ENCODE results near the gene RAPGEF6.
A peak's percentile ranks its signal among the peaks of the same experiment; 100 is the strongest.

The RAPGEF6 gene, protein sequence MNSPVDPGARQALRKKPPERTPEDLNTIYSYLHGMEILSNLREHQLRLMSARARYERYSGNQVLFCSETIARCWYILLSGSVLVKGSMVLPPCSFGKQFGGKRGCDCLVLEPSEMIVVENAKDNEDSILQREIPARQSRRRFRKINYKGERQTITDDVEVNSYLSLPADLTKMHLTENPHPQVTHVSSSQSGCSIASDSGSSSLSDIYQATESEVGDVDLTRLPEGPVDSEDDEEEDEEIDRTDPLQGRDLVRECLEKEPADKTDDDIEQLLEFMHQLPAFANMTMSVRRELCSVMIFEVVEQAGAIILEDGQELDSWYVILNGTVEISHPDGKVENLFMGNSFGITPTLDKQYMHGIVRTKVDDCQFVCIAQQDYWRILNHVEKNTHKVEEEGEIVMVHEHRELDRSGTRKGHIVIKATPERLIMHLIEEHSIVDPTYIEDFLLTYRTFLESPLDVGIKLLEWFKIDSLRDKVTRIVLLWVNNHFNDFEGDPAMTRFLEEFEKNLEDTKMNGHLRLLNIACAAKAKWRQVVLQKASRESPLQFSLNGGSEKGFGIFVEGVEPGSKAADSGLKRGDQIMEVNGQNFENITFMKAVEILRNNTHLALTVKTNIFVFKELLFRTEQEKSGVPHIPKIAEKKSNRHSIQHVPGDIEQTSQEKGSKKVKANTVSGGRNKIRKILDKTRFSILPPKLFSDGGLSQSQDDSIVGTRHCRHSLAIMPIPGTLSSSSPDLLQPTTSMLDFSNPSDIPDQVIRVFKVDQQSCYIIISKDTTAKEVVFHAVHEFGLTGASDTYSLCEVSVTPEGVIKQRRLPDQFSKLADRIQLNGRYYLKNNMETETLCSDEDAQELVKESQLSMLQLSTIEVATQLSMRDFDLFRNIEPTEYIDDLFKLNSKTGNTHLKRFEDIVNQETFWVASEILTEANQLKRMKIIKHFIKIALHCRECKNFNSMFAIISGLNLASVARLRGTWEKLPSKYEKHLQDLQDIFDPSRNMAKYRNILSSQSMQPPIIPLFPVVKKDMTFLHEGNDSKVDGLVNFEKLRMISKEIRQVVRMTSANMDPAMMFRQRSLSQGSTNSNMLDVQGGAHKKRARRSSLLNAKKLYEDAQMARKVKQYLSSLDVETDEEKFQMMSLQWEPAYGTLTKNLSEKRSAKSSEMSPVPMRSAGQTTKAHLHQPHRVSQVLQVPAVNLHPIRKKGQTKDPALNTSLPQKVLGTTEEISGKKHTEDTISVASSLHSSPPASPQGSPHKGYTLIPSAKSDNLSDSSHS (N-terminal part only)

DNA sequence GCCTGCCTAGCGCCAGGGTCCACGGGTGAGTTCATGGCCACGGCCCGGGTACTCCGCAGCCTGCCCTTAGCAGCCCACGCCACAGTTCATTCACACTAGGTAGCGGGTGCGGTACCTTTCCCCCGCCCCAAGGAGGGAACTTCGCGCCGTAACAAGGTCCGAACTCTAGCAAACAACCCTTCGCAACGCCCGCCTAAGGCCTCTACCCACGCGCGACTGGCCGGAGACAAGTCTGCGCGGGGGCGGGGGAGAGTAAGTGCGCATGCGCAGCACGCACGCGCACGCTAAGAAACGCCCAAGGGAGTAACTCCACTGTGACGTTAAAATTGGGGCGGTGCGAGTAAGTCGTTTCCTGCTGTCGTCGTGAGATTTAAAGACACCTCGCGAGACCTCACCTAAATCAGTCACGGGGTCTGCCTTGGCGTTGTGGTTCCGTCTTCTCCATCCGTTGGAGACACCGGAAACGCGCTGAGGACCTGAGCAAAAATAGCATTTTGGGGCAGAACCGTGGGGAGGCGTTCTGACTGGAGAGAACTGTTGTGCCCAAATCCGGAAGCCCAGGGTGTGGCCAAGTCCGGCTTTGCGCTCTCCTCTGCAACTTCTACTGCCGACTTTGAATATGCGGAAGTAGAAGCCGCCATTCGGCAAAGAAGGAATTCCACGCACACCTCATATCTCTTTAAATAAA lies at the start of gene RAPGEF6:
TSS of gene RAPGEF6 (minus strand) at position 234 of the 688 bp plus-strand sequence. CDS start at position 35, 199 bp downstream.
- peak; percentile 91 for DNase-seq
- Mint-ChIP-seq H3K27me3 (ENCODE audit: low read depth, poor library complexity) (no peaks in the 10 kb centered on the region), H3K4me1 (peaks cover 18% of the 10 kb centered on the region), H3K27ac (peak within 1 kb of the TSS; percentile 99), H3K4me3 (peak within 1 kb of the TSS; percentile 97), H3K36me3 (ENCODE audit: low read depth) (no peaks in the 10 kb centered on the region), H3K9me3 (no peaks in the 10 kb centered on the region)
- TF ChIP-seq, protein P1, sequence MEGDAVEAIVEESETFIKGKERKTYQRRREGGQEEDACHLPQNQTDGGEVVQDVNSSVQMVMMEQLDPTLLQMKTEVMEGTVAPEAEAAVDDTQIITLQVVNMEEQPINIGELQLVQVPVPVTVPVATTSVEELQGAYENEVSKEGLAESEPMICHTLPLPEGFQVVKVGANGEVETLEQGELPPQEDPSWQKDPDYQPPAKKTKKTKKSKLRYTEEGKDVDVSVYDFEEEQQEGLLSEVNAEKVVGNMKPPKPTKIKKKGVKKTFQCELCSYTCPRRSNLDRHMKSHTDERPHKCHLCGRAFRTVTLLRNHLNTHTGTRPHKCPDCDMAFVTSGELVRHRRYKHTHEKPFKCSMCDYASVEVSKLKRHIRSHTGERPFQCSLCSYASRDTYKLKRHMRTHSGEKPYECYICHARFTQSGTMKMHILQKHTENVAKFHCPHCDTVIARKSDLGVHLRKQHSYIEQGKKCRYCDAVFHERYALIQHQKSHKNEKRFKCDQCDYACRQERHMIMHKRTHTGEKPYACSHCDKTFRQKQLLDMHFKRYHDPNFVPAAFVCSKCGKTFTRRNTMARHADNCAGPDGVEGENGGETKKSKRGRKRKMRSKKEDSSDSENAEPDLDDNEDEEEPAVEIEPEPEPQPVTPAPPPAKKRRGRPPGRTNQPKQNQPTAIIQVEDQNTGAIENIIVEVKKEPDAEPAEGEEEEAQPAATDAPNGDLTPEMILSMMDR (IDR thresholded peaks at IDR 0.05): no peak

DNA sequence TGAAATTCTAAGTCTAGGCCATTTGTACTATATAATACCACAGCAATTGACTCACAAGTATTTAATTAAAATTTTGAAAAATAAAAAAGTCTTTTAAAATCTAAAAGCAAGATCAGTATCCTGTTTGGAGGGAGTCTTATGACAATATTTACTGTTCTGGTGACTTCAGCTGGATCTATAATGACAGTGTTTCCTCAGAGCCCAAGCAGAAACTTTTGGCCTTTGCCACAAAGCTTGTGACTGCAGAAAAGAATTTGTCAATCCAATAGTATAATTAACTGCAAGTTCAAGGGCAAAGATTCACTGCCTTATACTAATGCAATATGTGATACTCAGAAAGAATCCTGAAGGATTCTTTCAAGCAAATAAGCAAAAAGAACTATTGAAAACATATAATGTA lies 49.6 kb upstream of the RAPGEF6 start:
- Mint-ChIP-seq H3K36me3 (ENCODE audit: low read depth) (peaks cover 37% of the 10 kb centered on the region), H3K4me1 (no peaks in the 10 kb centered on the region), H3K27me3 (ENCODE audit: low read depth, poor library complexity) (no peaks in the 10 kb centered on the region), H3K9me3 (no peaks in the 10 kb centered on the region), H3K27ac (no peak overlapping the region), H3K4me3 (no peak overlapping the region)
- DNase-seq: no peak
- TF ChIP-seq, protein P1 (IDR thresholded peaks at IDR 0.05): no peak

DNA sequence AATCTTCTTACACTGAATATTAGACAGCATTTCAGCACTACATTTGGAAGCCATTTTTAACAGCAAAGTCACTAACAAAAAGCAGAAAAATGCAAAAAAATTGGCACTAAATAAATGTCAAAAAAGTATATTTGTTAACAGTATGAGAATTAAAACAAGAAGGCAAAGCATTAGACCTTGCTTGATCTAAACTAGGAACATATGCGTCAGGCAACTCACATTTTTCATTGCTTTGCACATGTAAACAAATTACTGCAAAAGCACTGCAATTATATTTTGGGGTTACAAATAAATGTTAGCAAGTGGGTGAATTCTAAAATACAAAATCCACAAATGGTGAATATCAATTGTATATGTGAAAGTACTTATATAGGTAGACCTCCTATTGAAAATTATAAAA lies 49.0 kb upstream of the RAPGEF6 start:
- H3K4me3 Mint-ChIP-seq: no peak overlapping the region
- no peaks in the 10 kb centered on the region for H3K27me3 Mint-ChIP-seq (ENCODE audit: low read depth, poor library complexity)
- no peaks in the 10 kb centered on the region for H3K4me1 Mint-ChIP-seq
- H3K9me3 Mint-ChIP-seq: no peaks in the 10 kb centered on the region
- TF ChIP-seq, protein P1 (IDR thresholded peaks at IDR 0.05): no peak
- no peak overlapping the region for H3K27ac Mint-ChIP-seq
- H3K36me3 Mint-ChIP-seq (ENCODE audit: low read depth): peaks cover 37% of the 10 kb centered on the region
- no peak for DNase-seq

DNA sequence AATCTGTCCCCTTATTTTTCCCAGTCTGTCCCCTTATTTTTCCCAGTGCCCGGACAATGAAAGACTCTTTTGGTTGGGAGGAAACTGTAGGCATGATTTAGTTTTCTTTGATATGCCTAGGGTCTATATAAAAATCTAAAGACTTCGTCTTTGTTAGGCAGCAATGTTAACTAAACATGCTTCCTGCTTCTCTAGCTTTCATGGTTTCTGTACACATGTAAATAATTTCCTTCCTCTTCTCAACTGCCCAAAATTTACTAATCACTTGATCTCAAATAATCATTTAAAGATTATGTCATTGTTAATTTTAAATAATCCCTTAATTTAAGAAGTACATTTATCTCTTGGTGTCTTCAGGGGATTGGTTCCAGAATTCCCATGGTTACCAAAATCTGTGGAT lies 47.8 kb upstream of the RAPGEF6 start:
- Mint-ChIP-seq H3K27me3 (ENCODE audit: low read depth, poor library complexity) (no peaks in the 10 kb centered on the region), H3K4me1 (no peaks in the 10 kb centered on the region), H3K36me3 (ENCODE audit: low read depth) (peaks cover 39% of the 10 kb centered on the region), H3K27ac (no peak overlapping the region), H3K9me3 (no peaks in the 10 kb centered on the region), H3K4me3 (no peak overlapping the region)
- TF ChIP-seq, protein P1 (IDR thresholded peaks at IDR 0.05): no peak
- no peak for DNase-seq

DNA sequence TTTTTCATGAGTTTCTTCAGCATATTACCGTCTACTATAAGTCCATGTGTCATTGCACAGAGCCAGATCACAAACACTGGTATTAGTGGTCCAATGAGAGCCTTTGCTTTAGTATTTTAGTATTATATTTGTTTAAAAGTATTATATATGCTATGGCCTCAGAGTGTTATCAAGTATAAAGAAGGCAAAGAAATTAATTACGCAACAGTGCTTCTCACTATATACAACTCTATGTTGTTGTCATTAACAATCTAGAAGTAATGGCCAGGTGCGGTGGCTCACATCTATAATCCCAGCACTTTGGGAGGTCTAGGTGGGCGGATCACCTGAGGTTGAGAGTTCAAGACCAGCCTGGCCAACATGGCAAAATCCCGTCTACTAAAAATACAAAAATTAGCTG lies 47.1 kb upstream of the RAPGEF6 start:
- peaks cover 46% of the 10 kb centered on the region for H3K36me3 Mint-ChIP-seq (ENCODE audit: low read depth)

More for the DNA sequence above, 47.1 kb upstream of the RAPGEF6 start:
- H3K9me3 Mint-ChIP-seq: no peaks in the 10 kb centered on the region
- H3K4me1 Mint-ChIP-seq: no peaks in the 10 kb centered on the region
- H3K4me3 Mint-ChIP-seq: no peak overlapping the region
- no peaks in the 10 kb centered on the region for H3K27me3 Mint-ChIP-seq (ENCODE audit: low read depth, poor library complexity)
- H3K27ac Mint-ChIP-seq: no peak overlapping the region
- no peak for DNase-seq
- TF ChIP-seq, protein P1 (IDR thresholded peaks at IDR 0.05): no peak
